Stimulated activated CD8-positive, alpha-beta memory T cell treated with anti-CD3 and anti-CD28 coated beads, Interleukin-7, amount 100 ng/mL, for 1 hour (primary cell): ENCODE results near the gene YEATS4.
"Not testable (repeated sequence)": the region's sequence is repeated elsewhere in the genome, so short reads cannot be mapped to it uniquely, and the experiment has no call there.

ENCODE experiments used
- DNase-seq, 2 donors: peaks; one replicate each; pipeline ENCODE4 v3.0.0-alpha.2; 2020; ENCODE audit warnings: low read depth in 2 of 2

Gene YEATS4

GRCh38 chr12:69359531-69360347 is at the start of gene YEATS4:
YEATS4 (plus strand) TSS chr12:69359743; CDS start chr12:69359973, 230 bp downstream.
- peak; percentile 65 to 66 for DNase-seq

GRCh38 chr12:69313209-69313608 is 46.3 kb upstream of the YEATS4 start:
- no peak for DNase-seq

GRCh38 chr12:69316784-69317183 is 42.8 kb upstream of the YEATS4 start:
- DNase-seq: not testable (repeated sequence)

GRCh38 chr12:69317233-69317632 is 42.3 kb upstream of the YEATS4 start:
- not testable (repeated sequence) for DNase-seq

- DNase-seq: no peak
These were observed 41.3 kb upstream of the YEATS4 start for GRCh38 chr12:69318225-69318624.

GRCh38 chr12:69321351-69321750 is 38.2 kb upstream of the YEATS4 start:
- no peak for DNase-seq

GRCh38 chr12:69324797-69325466 is 34.6 kb upstream of the YEATS4 start:
- no peak for DNase-seq

- no peak for DNase-seq
These were observed 31.1 kb upstream of the YEATS4 start for GRCh38 chr12:69328426-69328825.

GRCh38 chr12:69329669-69330428 is 29.7 kb upstream of the YEATS4 start:
- DNase-seq: no peak

- peak; percentile 16 to 43 for DNase-seq
These were observed 28.8 kb upstream of the YEATS4 start for GRCh38 chr12:69330475-69331473.

- no peak for DNase-seq
These were observed 28.0 kb upstream of the YEATS4 start for GRCh38 chr12:69331519-69331908.

GRCh38 chr12:69331909-69332684 is 27.4 kb upstream of the YEATS4 start:
- DNase-seq: no peak

- DNase-seq: no peak
These were observed 26.7 kb upstream of the YEATS4 start for GRCh38 chr12:69332815-69333358.

- no peak for DNase-seq
These were observed 25.4 kb upstream of the YEATS4 start for GRCh38 chr12:69334158-69334557.

GRCh38 chr12:69337311-69338090 is 22.0 kb upstream of the YEATS4 start:
- DNase-seq: no peak

GRCh38 chr12:69338120-69338859 is 21.3 kb upstream of the YEATS4 start:
- no peak for DNase-seq

GRCh38 chr12:69338936-69339335 is 20.6 kb upstream of the YEATS4 start:
- DNase-seq: no peak

- no peak for DNase-seq
These were observed 19.5 kb upstream of the YEATS4 start for GRCh38 chr12:69339999-69340398.

GRCh38 chr12:69341328-69341727 is 18.2 kb upstream of the YEATS4 start:
- DNase-seq: no peak
